Globus pallidus (tissue), 1 donor: ENCODE results near the gene PCK1.

Source experiments
- DNase-seq: peaks from one replicate; pipeline ENCODE4 v3.0.0-alpha.2; 2015; ENCODE audit warnings: low spot score

Gene PCK1

GRCh38 chr20:57536120-57536708, 24.7 kb upstream of the PCK1 start:
- DNase-seq, result no peak

GRCh38 chr20:57536771-57537724, 23.9 kb upstream of the PCK1 start:
- DNase-seq, result no peak

- no peak for DNase-seq
These were observed 23.1 kb upstream of the PCK1 start for GRCh38 chr20:57537822-57538221.

DNA sequence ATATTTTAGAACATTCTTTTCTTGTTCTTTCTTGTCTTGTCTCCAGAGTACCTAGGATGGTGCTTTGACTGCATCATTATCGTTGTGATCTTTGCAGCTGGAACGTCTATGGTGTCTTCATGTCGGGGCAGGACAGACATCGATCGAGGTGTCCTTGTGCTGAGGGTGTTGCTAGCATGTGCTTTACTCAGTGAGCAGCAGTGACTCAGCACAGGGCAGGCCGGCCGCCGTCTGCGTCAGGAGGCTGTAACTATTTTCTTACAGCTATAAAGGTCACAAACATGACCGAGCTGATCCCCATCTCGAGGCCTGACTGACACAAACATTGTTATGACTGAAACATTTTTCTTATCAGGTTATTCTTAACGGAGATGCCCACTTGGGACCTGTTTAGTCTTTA, 21.0 kb upstream of the PCK1 start:
- DNase-seq, result no peak

DNA sequence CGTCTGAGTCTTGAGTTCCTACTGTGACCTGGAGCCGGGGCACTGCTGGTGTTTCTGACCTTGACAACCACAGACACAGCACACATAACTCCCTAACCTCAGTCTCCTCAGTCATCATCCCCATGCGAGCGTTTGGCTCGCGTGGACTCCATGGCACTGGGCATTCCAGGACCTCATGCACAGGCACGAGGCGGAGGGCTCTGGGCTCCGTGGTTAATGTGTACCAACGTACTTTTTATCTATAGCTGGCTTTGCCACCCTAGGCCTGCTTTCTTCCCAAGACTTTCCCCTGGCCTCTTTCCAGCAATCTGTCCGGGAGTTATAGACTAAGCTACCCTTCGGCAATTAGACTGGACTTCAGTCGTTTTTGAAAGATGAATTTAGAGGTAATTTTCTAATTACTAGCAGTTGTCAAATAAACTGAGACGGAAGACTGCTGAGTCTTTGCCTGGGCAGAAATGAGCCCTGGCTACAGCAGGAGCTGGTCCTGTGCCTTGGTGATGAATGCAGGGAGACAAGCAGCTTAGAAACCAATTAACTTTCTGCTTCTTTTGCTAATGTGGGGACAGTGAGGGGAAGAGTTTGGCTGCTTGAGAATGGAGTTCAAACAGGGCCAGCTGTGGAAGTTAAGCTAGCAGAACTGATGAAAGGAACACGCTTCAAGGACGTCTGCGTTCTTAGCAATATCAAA, 19.9 kb upstream of the PCK1 start:
- DNase-seq, result peak; percentile 2

DNA sequence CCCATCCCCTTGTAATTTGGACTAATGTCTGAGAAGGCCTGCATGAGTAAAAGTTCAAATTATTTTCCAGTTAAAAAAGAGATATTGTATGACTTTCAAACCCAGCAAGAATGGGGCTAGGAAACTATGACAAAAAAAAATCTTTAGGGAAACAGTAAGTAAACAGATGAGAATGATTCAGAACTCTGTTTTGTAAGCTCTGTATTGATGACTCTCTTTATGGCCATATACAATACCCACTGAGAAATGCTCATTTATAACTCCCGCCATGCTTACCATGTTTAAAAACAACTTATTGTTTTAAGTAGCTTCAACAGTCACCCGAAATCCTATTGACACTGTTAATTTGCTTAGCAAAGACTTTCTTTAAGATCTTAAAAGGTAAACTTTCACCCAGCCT, 17.2 kb upstream of the PCK1 start:
- no peak for DNase-seq

DNA sequence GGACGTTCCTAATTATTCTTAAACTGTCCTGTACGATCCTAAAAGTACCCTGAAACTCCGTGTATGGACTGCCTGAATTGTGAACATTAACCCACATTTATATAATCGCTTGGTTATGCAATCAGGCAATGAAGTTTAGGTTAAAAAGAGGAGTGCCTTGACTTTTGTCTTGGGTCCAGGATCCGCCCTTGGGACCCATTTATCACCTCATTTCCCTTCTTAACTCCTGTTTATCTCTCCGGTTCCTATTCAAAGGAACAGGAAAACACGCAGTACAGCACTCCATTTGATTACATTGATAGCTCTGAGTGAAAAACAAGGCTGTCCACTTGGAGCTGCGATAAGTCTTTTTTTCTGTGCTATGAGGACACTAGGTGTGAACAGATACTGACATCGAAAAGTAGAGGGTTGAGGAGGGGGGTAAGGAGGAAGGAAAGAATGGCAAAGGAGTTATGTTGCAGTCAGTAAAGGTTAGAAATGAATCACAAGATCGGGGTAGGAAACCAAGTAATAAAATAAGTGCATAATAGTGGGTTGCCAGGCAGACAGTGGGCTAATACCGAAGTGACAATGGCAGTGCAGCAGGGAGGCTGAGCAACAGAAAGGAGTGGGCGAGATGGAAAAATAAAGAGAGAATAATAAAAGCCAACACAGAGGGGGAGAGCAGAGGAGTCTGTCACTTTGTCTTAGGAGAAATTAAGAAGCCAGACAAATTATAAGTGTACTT, 15.9 kb upstream of the PCK1 start:
- DNase-seq, result no peak

- DNase-seq, result no peak
These were observed 14.8 kb upstream of the PCK1 start for GRCh38 chr20:57545927-57546662.

GRCh38 chr20:57546956-57547649, 13.8 kb upstream of the PCK1 start:
- DNase-seq, result no peak

DNA sequence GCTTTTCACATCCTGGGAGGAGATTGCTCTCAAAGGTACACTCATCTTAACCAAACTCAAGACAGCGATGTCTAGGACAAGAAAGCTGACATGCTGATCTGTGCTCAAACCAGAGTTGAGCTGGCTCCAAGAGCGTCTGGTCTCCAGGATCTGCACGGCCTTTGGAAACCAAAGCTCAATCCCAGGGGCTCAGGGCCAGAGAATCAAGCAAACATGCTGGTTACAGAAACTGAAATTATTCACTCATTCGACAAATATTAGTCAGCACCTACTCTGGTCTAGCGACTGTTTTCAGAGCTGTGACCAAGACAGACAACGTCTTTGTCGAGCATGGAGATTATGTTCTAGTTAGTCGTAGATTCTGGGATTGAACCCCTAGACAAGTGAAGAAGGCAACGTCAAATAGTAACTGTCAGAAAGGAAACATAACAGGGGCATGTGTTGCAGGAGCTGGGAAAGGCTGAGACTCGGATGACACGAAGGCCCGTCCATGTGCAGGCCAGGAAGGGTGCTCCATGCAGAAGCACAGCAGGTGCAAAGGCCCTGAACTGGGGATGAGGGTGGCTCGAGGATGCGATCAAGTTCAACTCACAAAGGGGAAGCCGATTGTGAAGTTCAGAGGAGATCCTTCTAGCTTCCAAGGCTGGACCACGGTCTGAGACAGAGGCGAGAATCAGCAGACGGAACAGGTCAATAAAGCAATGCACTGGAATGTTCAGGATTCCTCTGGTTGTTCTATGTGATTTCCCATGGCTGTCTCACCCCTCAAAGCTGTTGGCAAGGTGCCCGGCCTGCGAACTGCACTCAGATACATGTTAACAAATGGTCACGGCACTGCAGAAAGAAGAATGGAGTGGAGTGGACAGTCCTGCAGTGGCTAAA, 12.5 kb upstream of the PCK1 start:
- no peak for DNase-seq

GRCh38 chr20:57552471-57552870, 8.4 kb upstream of the PCK1 start:
- DNase-seq, result no peak

DNA sequence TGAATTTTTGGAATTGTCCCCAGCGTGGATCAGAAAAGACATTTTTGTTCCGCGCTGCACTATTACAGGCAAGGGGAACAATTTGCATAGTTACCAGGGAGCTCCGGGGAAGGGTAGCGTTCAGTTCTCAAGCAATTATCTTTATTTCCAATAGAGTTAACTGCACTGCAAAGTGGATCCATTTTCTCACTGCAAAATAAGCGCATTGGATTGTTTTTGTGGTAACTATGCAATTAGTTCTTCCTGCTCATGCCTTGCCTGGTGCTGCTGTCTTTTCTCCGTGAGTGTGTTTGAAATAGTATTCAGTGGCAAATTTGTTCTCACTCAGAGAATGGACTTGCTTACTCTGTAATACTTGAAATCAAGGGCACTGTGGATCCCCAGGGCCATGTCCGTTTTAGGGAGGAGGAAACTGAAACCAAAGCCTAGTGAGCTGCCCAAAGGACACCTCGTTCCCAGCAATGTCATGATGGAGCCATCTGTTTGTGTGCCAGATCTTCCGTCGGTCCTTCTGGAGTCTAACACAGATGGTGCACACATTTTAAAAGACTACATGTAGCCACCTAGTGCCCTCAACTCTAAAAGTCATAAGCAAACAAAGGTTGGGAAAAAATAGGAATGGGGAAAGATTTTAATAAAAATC, 7.4 kb upstream of the PCK1 start:
- no peak for DNase-seq

- no peak for DNase-seq
These were observed 5.3 kb upstream of the PCK1 start for GRCh38 chr20:57555457-57556184.

DNA sequence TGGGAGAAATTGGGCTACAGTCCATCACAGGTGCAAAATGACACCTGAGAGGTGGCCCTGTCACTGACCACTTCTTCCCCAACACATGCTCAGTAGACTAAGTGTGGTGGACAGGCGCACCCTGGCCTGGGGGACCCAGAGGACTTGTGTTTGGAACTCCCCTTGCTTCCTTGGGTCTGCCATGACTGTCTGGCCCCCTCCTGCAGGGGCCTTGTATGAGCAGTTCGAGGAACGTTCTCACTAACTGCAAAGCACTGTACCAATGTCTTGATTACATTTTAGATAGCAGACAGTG, 4.0 kb upstream of the PCK1 start:
- no peak for DNase-seq

DNA sequence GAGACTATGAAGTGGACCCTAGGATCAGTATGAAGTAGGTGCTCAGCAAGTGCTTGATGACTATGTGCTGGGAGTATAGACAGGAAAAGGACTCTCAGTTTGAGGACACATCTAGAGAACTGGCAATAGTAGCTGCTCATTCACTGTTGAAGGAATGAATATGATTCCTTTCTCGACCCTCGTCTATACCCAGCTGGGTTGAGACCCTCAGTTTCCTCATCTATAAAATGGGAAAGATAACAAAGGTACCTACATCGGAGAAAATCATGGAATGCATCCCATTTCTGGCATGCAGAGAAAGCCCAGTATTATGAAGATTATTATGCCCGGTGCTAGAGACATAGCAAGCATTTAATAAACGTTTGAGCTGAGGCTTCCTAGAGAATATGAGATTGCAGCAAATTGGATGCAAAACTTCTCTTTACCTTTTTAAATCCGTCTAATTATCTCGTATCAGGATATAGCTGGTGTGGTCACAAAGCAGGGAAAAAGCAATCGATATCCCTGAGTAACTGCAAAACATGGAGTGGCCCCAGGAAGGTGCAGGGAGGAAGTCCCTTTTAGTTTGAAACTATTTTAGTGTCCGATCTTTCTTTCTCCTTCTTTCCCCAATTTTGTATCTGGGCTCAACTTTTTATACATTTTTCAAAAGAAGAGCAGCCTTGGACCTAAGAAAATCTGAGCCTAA, 2.8 kb upstream of the PCK1 start:
- no peak for DNase-seq

- no peak for DNase-seq
These were observed 2.2 kb upstream of the PCK1 start for GRCh38 chr20:57558614-57559288.

GRCh38 chr20:57559289-57559634, 1.6 kb upstream of the PCK1 start:
- DNase-seq, result no peak
